ENCODE data around the gene GPR108.

GPR108 gene

DNA sequence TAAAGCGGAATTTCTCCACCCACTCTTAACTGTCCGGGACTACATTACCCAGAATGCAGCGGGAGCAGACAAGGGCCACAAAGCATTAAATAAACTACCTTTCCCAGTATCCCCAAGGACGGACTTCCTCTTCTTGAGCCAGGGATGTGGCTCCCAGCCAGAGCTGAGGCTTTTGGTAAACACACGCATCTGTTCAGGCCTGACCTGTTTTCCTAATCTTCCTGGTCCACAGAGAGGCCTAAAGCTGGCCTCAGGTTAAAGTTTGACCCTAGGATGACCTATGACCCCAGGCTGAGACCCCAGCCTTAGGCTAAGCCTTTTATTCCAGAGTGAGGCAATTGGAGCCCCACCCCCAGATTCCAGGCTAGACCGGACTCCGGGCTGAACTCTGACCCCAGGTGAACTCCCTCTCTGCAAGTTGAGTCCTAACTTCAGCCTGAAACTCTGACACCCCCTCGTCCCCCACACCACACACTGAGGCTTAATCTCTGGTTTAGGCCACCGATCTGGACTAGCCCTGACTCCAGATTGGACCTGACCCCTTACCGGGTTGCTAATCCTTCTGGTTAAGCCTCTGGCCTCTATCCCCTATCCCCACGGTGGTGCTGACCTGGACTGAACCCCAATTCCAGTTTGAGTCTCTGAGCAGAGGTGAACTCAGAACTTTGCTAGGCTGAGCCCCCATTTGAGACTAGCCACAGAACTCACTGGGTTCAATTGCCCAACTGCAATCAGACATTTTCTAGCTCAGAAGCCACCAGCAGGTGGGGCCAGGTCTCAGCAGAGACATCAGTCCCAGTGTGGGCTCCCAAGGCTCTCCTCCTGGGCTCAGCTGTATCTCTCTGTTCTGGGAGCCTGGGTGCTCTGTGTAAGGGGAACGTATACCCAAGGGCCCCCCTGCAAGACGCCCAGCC is 750 bp upstream of the GPR108 start:
- in situ Hi-C loops (cut with MboI; ENCODE audit: low sequenced_read_pairs): loop anchor here (5.0 kb wide), 1 partner anchor 221 kb away; no protein-coding TSS in a partner anchor

DNA sequence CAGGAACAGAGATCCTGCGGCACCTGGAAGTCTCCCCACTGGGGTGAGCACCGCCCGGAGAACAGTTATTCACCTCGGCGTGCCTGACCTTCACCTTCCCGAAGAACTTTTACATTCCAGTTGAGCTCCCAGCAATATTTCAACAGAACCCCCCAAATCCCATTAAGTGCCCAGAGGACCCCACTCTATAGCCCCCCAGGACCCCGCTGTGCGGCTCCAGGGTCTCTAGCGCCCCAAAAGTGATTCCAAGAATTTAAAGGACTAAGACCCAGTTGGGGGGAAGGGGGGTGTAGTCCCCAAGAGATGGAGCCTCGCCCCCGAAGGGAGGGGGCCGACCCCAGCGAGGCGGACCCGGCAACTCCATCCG is 480 bp downstream of the GPR108 start:
- DNase-seq (ENCODE audit: low spot score in 2 of 2): peak in 1 of 2 experiments; percentile 69
- H3K4me3 ChIP-seq: peak overlapping the region; percentile 74
- H3K36me3 ChIP-seq (replicated peaks): peaks cover 6% of the 10 kb centered on the region
- no peaks in the 10 kb centered on the region for H3K9me3 ChIP-seq
- H3K4me1 ChIP-seq: peaks cover 24% of the 10 kb centered on the region
- in situ Hi-C loops (cut with MboI; ENCODE audit: low sequenced_read_pairs): loop anchor here (5.0 kb wide), 1 partner anchor 220 kb away; no protein-coding TSS in a partner anchor
- no peaks in the 10 kb centered on the region for H3K27me3 ChIP-seq (ENCODE audit: low read depth)

More for the DNA sequence above, 750 bp upstream of the GPR108 start:
- Histone ChIP-seq H3K4me1 (peaks cover 24% of the 10 kb centered on the region), H3K27me3 (ENCODE audit: low read depth) (no peaks in the 10 kb centered on the region), H3K36me3 (replicated peaks) (peaks cover 17% of the 10 kb centered on the region), H3K4me3 (no peak overlapping the region; the same call in none of the 2 replicates), H3K9me3 (no peaks in the 10 kb centered on the region)
- no peak for DNase-seq (ENCODE audit: low spot score in 2 of 2)

DNA sequence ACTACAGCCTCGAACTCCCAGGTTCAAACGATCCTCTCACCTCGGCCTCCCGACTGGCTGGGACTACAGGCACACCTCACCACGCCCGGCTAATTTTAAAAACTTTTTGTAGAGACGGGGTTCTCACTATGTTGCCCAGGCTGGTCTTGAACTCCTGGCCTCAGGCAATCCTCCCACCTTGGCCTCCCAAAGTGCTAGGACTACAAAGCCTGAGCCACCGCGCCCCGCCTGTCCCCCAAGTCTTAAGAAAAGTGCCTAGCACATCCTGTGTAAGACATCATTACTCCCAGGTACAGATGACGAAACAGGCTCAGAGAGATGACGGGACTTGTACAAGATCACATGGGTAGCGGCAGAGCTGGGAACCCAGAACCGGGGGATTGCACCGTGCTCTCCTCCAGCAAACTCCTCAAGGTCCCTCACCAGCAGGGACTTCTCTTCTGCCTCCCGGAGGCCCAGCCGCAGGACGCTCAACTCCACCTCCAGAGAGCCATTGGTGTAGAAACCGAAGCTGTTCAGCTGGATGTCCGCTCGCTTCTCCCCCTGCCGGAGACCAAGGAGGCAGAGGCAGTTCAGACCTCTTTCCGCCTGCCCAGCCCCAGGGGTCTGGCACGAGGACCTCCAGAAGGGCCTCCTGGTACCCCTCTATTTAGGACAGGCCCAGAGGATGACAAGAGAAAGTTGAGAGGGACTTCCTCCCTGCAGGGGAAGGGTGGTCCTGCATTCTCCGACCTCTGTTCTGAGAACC is 1.0 kb downstream of the GPR108 start:
- peaks cover 20% of the 10 kb centered on the region for H3K4me1 ChIP-seq
- in situ Hi-C loops (cut with MboI; ENCODE audit: low sequenced_read_pairs): loop anchor here (5.0 kb wide), 1 partner anchor 219 kb away; no protein-coding TSS in a partner anchor
- DNase-seq (ENCODE audit: low spot score in 2 of 2): peak; percentile 88

DNA sequence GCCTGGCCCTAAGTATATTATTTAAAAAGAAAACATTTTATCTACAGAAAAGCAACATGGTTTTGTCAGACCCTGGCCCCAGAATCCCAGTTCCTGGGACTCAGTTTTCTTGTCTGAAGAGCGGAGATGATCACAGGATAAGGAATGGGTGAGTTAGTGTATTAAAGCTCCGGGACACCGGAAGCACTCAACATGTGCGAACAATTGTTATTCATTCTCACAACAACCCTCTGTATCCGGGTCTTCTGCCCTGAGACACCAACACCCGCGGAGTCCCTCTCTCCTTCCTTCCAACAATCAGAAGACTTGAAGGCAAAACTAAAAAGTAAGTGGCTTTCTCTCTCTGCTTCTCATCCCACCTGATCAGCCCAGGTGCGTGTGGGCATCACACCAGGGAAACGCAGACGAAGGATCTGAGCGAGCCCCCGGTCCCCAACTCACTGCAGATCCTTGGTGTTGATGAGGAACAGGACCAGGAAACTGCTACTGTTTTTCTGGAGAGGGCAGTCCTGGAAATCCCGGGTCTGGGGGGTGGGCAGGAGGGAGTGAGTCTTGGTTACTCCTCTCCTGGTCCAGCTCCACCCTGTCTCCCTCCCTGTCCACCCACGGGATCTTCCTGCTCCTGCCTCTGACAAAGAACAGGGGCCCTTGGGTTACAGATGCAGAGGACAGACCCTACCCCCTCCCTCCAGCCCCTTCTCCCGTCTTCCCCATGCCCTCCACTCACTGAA is 2.0 kb downstream of the GPR108 start:
- in situ Hi-C loops (cut with MboI; ENCODE audit: low sequenced_read_pairs): loop anchor here (5.0 kb wide), 1 partner anchor 218 kb away; no protein-coding TSS in a partner anchor
- no peak for DNase-seq (ENCODE audit: low spot score in 2 of 2)
- Histone ChIP-seq H3K4me3 (peak overlapping the region; percentile 74), H3K27me3 (ENCODE audit: low read depth) (no peaks in the 10 kb centered on the region), H3K36me3 (replicated peaks) (no peaks in the 10 kb centered on the region; the same call in 1 of the 2 replicates), H3K9me3 (no peaks in the 10 kb centered on the region), H3K4me1 (peaks cover 19% of the 10 kb centered on the region)

More for the DNA sequence above, 1.0 kb downstream of the GPR108 start:
- H3K27me3 ChIP-seq (ENCODE audit: low read depth): no peaks in the 10 kb centered on the region
- H3K9me3 ChIP-seq: no peaks in the 10 kb centered on the region
- peaks cover 1% of the 10 kb centered on the region for H3K36me3 ChIP-seq (replicated peaks)
- H3K4me3 ChIP-seq: peak overlapping the region; percentile 74

DNA sequence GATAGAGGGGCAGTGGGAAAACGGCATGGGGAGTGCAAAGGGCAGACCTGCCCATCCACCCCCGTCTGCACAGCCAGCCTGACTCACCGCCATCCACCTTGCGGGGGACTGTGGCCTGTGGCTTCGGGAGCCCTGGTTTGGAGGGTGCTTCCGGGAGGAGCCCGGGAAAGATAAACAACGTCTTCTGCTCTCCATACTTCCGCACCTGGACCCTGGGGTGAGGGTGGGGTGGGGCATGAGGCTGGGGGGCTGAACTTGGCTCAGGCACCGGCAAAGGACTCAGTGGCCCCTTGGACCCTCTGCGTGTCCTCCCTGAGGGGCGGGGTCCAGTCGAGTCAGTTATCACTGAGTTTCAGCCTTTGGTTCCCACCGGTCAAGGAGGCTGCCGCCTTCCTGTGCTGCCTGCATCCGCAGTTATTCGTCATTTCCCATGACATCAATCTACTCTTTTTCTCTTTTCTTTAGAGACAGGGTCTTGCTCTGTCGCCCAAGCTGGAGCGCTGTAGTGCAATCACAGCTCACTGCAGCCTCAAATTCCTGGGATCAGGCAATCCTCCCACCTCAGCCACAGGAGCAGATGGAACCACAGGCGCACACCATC is 3.2 kb downstream of the GPR108 start:
- peaks cover 18% of the 10 kb centered on the region for H3K4me1 ChIP-seq
- H3K9me3 ChIP-seq: no peaks in the 10 kb centered on the region
- in situ Hi-C loops (cut with MboI; ENCODE audit: low sequenced_read_pairs): no loop called here
- DNase-seq (ENCODE audit: low spot score in 2 of 2): no peak
- H3K27me3 ChIP-seq (ENCODE audit: low read depth): no peaks in the 10 kb centered on the region
- no peaks in the 10 kb centered on the region; the same call in 1 of the 2 replicates for H3K36me3 ChIP-seq (replicated peaks)
- no peak overlapping the region for H3K4me3 ChIP-seq

DNA sequence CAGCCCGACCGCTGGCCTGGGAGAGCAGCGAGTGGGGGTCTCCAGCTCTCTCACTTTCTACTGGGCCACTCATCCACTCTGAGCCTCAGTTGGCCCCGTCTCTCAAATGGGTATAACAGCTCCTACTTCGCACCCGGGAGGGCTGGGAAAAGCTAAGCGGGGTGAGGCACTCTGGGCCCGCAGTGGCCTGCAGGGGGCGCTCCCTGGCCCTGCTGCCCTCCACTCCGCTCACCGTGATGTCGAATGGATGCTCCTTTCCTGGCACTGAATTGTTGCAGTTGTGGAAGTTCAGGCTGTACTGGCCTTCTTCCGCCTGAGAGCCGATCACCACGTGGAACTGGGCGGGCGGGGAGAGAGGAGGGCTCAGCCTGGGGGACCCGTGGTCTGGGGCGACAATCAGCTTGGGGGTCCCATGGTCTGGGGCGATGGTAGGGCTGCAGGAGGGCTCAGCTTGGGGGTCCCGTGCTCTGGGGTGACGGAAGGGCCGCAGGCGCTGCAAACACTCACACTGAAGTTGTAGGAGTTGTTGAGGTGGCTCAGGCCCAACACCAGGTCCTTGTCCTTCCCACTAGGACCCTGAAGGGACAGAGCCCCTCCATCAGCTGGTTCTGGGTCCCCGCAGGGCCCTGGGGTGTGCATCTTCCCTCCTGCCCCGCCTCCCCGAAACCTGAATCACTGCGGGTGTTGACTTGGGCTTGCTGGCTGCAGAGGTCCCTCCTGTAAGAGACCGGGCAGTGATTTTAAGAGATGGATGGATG is 3.9 kb downstream of the GPR108 start:
- in situ Hi-C loops (cut with MboI; ENCODE audit: low sequenced_read_pairs): no loop called here

DNA sequence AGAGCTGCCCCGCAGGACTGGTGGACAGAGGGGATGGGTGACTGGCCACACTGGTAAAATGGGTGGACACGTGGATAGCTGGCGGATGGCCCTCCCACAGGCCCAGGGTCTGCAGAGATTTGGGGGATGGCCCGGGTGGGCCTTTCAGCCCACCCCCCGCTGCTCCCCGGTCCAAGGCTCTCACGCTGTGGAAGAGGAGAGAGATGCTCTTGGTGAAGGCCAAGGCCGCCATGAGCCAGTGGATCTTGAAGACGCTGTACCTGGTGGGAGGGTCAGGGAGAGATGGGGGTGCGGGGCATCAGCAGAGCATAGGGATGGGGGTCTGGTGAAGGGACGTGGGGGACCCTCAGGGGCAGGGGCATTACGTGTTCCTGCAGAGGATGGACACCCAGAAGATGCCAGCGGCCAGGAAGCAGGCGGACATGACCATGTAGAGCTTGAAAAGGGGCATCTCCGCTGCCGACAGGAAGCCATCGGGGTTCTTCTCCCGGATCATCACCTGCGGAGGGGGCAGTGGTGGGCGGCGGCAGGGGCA is 4.5 kb downstream of the GPR108 start:
- H3K9me3 ChIP-seq: no peaks in the 10 kb centered on the region
- no peak for DNase-seq (ENCODE audit: low spot score in 2 of 2)
- H3K4me3 ChIP-seq: no peak overlapping the region
- H3K27me3 ChIP-seq (ENCODE audit: low read depth): no peaks in the 10 kb centered on the region
- no peaks in the 10 kb centered on the region; the same call in 1 of the 2 replicates for H3K36me3 ChIP-seq (replicated peaks)
- peaks cover 5% of the 10 kb centered on the region for H3K4me1 ChIP-seq
- in situ Hi-C loops (cut with MboI; ENCODE audit: low sequenced_read_pairs): no loop called here

More for the DNA sequence above, 3.9 kb downstream of the GPR108 start:
- Histone ChIP-seq H3K36me3 (replicated peaks) (no peaks in the 10 kb centered on the region; the same call in 1 of the 2 replicates), H3K4me1 (peaks cover 11% of the 10 kb centered on the region), H3K9me3 (no peaks in the 10 kb centered on the region), H3K27me3 (ENCODE audit: low read depth) (no peaks in the 10 kb centered on the region), H3K4me3 (no peak overlapping the region)
- DNase-seq (ENCODE audit: low spot score in 2 of 2): peak in 1 of 2 experiments; percentile 38

DNA sequence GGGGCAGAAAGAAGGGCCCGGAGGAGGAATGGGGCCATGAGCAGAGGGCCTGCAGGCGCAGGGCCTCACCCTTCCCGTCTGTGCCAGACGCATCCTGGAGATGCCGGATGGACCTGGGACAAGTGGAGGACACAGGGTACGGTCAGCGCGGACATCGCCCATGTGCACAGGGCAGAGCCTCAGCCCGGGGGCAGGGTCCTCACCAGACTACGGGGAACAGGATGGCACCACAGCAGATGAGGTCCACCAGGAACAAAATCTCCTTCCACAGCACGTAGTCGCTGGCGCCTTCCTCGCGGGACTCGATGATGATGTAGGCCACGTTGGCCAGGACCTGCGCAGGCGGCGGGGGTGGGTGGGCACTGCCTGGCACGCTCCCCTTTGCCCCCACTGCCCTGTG is 5.6 kb downstream of the GPR108 start:
- Histone ChIP-seq H3K9me3 (no peaks in the 10 kb centered on the region), H3K4me1 (peaks cover 4% of the 10 kb centered on the region), H3K4me3 (no peak overlapping the region), H3K27me3 (ENCODE audit: low read depth) (no peaks in the 10 kb centered on the region), H3K36me3 (replicated peaks) (no peaks in the 10 kb centered on the region; the same call in 1 of the 2 replicates)
- DNase-seq (ENCODE audit: low spot score in 2 of 2): no peak
- in situ Hi-C loops (cut with MboI; ENCODE audit: low sequenced_read_pairs): no loop called here

DNA sequence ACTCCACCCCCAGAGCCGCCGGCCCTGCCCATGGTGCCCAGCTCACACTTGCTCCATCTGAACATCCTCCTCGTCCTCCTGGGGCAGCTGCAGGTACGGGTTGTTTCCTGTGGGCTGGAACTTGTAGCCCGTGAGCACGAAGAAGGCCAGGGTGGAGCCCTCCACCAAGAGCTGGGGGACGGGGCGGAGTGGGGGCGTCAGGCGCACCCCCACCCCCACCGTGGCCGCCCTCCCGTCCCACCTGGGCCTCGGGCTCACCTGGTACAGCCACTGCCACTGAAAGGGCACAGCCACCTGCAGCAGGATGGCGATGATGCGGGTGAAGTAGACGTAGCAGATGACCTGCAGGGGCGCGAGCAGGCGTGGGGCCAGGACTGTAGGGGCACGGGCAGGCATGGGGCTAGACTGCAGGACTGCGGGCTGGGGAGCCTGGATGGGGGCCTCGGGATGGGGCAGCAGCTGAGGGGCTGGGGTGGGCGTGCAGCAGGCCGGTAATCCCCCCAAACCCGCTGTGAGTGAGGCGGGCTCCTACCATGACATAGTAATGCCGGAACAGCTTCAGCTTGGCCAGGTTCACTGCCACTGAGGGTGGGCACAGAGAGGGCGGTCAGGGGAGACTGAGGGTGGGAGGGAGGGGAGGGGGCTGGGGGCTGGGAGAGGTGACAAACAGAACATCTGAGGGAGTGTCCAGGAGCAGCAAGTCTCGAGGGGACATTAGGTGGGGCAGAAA is 6.3 kb downstream of the GPR108 start:
- in situ Hi-C loops (cut with MboI; ENCODE audit: low sequenced_read_pairs): no loop called here
- Histone ChIP-seq H3K4me3 (no peak overlapping the region), H3K27me3 (ENCODE audit: low read depth) (no peaks in the 10 kb centered on the region), H3K4me1 (peaks cover 4% of the 10 kb centered on the region), H3K9me3 (no peaks in the 10 kb centered on the region), H3K36me3 (replicated peaks) (no peaks in the 10 kb centered on the region; the same call in 1 of the 2 replicates)
- DNase-seq (ENCODE audit: low spot score in 2 of 2): no peak

DNA sequence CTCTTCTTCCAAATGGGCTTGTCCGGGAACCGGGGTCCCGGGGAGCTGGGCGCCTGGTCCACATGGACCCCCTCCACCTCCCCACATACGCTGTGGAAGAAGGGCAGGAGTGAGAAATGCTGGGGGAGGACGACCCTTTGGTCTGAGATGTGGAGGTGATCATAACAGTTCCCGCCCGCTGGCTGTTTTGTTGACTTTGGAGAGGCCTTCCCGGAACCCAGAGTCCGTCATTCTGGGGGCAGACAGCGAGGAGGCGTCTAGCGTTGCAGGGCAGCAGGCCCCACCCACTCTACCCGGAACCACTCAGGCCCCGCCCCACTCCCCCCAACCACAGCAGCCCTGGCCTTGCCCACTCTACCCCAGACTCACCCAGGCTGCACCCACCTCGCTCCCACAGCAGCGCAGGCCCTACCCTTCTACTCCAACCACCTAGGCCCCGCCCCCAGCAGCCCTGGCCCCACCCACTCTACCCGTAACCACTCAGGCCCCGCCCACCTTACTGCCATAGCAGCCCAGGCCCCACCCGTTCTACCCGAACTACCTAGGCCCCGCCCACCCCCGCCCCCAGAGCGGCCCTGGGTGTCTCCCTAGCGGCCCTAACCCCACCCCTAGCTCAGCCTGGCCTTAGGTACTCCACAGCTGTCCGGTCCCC is 7.1 kb downstream of the GPR108 start:
- peak in 1 of 2 experiments; percentile 87 for DNase-seq (ENCODE audit: low spot score in 2 of 2)
- in situ Hi-C loops (cut with MboI; ENCODE audit: low sequenced_read_pairs): no loop called here
- H3K9me3 ChIP-seq: no peaks in the 10 kb centered on the region
- H3K36me3 ChIP-seq (replicated peaks): no peaks in the 10 kb centered on the region; the same call in 1 of the 2 replicates
- H3K27me3 ChIP-seq (ENCODE audit: low read depth): no peaks in the 10 kb centered on the region
- no peak overlapping the region for H3K4me3 ChIP-seq
- H3K4me1 ChIP-seq: no peaks in the 10 kb centered on the region

DNA sequence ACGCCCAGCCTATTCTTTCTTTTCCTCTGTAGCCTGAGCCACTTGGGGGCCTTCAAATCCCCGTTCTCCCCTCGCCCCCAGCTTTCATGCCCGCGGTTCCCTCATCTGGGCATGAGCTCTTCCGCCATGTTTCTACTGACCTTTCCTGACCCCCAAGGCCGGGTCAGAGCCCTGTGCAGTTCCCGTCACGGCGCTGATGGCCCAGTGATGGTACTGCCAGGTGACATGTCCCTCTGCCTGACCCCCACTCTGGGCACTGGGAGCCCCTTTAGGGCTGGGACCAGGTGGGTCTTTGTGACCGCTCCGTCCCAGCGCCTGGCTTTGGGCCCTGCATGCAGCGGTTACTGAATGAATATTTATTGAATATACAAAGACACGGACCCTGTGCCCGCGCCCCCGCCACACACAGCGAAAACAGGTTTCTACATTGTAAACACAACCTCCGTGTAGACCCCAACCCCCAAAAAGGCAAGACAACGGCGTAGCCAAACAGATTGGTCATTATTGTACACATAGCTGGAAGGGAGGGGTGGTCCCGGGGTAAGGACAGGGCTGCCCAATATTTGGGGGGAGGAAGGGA is 7.7 kb downstream of the GPR108 start:
- Histone ChIP-seq H3K4me3 (no peak overlapping the region), H3K36me3 (replicated peaks) (no peaks in the 10 kb centered on the region; the same call in 1 of the 2 replicates), H3K27me3 (ENCODE audit: low read depth) (no peaks in the 10 kb centered on the region), H3K9me3 (no peaks in the 10 kb centered on the region), H3K4me1 (no peaks in the 10 kb centered on the region)
- DNase-seq (ENCODE audit: low spot score in 2 of 2): no peak
- in situ Hi-C loops (cut with MboI; ENCODE audit: low sequenced_read_pairs): no loop called here
